Effector memory CD8-positive, alpha-beta T cell (primary cell): ENCODE results near the gene S100A1.

Experiments used
- ATAC-seq: fragments of 150-1000 bp; cut with Tn5 transposase; replicated peaks from 2 replicates; pipeline ENCODE4 v1.10.0; 2021; ENCODE audit warnings: mild to moderate bottlenecking, moderate library complexity
- DNase-seq, 3 experiments: peaks; one replicate each; pipeline ENCODE4 v3.0.0; 2021
- H3K27ac Mint-ChIP-seq, 2 donors: one replicate each; pipeline ENCODE4 v1.8.0; 2022; ENCODE audit warnings: mild to moderate bottlenecking in 2 of 2, mixed read lengths in 2 of 2, moderate library complexity in 2 of 2
- H3K27me3 Mint-ChIP-seq, 2 donors: one replicate each; pipeline ENCODE4 v1.8.0; 2022; ENCODE audit warnings: mixed read lengths in 2 of 2
- H3K36me3 Mint-ChIP-seq: one replicate; pipeline ENCODE4 v1.8.0; 2022; ENCODE audit warnings: mild to moderate bottlenecking, moderate library complexity, mixed read lengths; ENCODE audit not compliant: insufficient read depth
- H3K4me1 Mint-ChIP-seq, 2 donors: one replicate each; pipeline ENCODE4 v1.8.0; 2022; ENCODE audit warnings: low read depth in 2 of 2, mixed read lengths in 2 of 2
- H3K4me3 Mint-ChIP-seq, 2 donors: one replicate each; pipeline ENCODE4 v1.8.0; 2022; ENCODE audit warnings: mild to moderate bottlenecking in 2 of 2, mixed read lengths in 2 of 2, moderate library complexity in 2 of 2
- H3K9me3 Mint-ChIP-seq, 2 donors: one replicate each; pipeline ENCODE4 v1.8.0; 2022; ENCODE audit warnings: mixed read lengths in 2 of 2

S100A1 gene

DNA sequence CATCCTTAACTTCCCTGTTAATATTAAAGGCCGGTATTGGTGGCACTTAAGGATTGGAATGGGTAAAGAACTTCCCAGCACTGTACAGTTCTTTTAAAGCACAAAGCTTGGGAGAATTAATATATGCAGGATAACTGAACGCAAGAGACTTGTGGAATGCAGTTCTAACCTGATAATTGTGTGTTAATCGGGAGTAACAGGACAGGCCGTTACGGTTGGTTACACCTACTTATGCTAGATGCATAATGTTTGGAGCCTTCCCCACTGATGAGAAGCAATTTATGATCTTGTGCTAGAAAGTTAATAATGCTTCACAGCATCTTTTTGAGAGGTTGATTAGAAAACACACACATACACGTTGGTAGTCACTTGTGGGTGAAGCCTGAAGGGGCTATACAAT, 12.6 kb downstream of the S100A1 start:
- H3K4me3 Mint-ChIP-seq = no peak overlapping the region

GRCh38 chr1:153642161-153642560, 13.9 kb downstream of the S100A1 start:
- Mint-ChIP-seq H3K4me1 (peaks cover 35 to 52% of the 10 kb centered on the region in 2 donors), H3K4me3 (no peak overlapping the region), H3K27me3 (no peaks in the 10 kb centered on the region), H3K27ac (peak overlapping the region in 1 of 2 donors; percentile 25), H3K36me3 (peaks cover 97% of the 10 kb centered on the region), H3K9me3 (no peaks in the 10 kb centered on the region)
- no peak for DNase-seq
- no peak for ATAC-seq

More for the DNA sequence above, 12.6 kb downstream of the S100A1 start:
- ATAC-seq (no peak), DNase-seq (no peak)
- Mint-ChIP-seq H3K9me3 (no peaks in the 10 kb centered on the region), H3K27me3 (no peaks in the 10 kb centered on the region), H3K27ac (peak overlapping the region; percentile 25 to 38), H3K4me1 (peaks cover 33 to 52% of the 10 kb centered on the region in 2 donors), H3K36me3 (peaks cover 97% of the 10 kb centered on the region)

GRCh38 chr1:153643100-153643499, 14.9 kb downstream of the S100A1 start:
- no peak for ATAC-seq
- no peaks in the 10 kb centered on the region for H3K27me3 Mint-ChIP-seq
- H3K36me3 Mint-ChIP-seq = peaks cover 94% of the 10 kb centered on the region
- H3K4me1 Mint-ChIP-seq = peaks cover 36 to 50% of the 10 kb centered on the region in 2 donors
- no peak for DNase-seq
- H3K4me3 Mint-ChIP-seq = no peak overlapping the region
- H3K9me3 Mint-ChIP-seq = no peaks in the 10 kb centered on the region
- peak overlapping the region; percentile 62 to 86 for H3K27ac Mint-ChIP-seq

GRCh38 chr1:153643816-153644215, 15.6 kb downstream of the S100A1 start:
- H3K36me3 Mint-ChIP-seq = peaks cover 87% of the 10 kb centered on the region
- H3K9me3 Mint-ChIP-seq = no peaks in the 10 kb centered on the region
- no peak overlapping the region for H3K4me3 Mint-ChIP-seq

DNA sequence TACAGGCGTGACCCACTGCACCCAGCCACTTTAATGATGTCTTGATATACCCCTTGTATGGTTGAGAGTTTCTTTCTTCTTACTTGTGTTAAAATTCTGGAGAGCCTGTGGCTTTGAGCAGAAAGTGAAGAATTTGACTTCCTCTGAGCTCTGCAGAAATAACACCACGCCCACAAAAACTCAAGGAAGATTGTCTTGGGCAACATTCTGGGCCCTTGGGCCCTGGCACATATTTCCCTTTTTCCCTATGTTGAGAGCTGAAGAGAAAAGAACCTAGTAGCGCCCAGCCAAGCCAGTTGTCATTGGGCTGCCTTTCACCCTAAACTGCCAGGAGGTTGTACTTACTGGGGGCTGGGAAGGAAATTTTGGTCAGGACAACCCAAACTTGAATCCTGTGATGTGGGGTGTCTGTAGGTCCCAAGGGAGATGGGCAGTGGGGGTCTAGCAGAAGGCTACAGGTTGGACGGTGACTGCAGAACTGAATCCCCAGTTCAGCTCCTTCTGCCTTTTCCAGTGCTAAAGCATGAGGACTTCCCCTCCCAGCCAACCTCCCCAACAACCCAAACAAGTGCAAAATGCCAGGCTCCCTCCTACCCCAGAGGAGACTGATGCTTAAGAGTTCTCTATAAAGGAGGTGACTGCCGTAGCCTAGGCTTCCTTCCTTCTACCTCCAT, 18.6 kb downstream of the S100A1 start:
- peaks cover 40 to 50% of the 10 kb centered on the region in 2 donors for H3K4me1 Mint-ChIP-seq
- H3K36me3 Mint-ChIP-seq = peaks cover 59% of the 10 kb centered on the region

More at GRCh38 chr1:153643816-153644215, 15.6 kb downstream of the S100A1 start:
- H3K4me1 Mint-ChIP-seq = peaks cover 34 to 50% of the 10 kb centered on the region in 2 donors
- H3K27me3 Mint-ChIP-seq = no peaks in the 10 kb centered on the region
- ATAC-seq (no peak), DNase-seq (no peak)
- peak overlapping the region; percentile 62 to 86 for H3K27ac Mint-ChIP-seq

DNA sequence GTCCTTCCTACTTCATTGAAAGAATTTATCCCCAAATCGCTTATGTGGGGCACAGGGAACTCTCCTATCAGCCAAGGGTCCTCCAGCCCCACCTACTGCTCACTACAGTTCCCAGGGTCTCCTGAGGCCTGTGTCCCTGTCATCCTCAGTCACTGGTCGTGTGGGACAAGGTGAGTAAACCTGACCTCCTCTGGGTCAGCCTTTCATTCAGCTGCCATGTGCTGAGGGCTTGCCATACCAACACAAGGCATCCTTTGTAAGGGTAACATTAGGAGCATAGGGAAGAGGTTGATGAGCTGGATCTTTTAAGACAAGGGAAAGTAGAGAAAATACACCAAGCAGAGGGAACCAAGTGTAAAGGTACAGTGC, 19.1 kb downstream of the S100A1 start:
- no peak for ATAC-seq
- Mint-ChIP-seq H3K9me3 (no peaks in the 10 kb centered on the region), H3K27ac (peak overlapping the region in 1 of 2 donors; percentile 75), H3K36me3 (peaks cover 54% of the 10 kb centered on the region), H3K4me3 (no peak overlapping the region), H3K4me1 (peaks cover 38 to 45% of the 10 kb centered on the region in 2 donors), H3K27me3 (no peaks in the 10 kb centered on the region)
- DNase-seq = no peak

More for the DNA sequence above, 18.6 kb downstream of the S100A1 start:
- no peaks in the 10 kb centered on the region for H3K9me3 Mint-ChIP-seq
- no peaks in the 10 kb centered on the region for H3K27me3 Mint-ChIP-seq
- H3K27ac Mint-ChIP-seq = peak overlapping the region in 1 of 2 donors; percentile 75
- H3K4me3 Mint-ChIP-seq = no peak overlapping the region
- ATAC-seq (no peak), DNase-seq (no peak)

GRCh38 chr1:153648000-153648643, 19.9 kb downstream of the S100A1 start:
- H3K27ac Mint-ChIP-seq = peak overlapping the region; percentile 86 to 87
- peaks cover 35 to 39% of the 10 kb centered on the region in 2 donors for H3K4me1 Mint-ChIP-seq
- H3K36me3 Mint-ChIP-seq = peaks cover 46% of the 10 kb centered on the region
- no peak overlapping the region for H3K4me3 Mint-ChIP-seq
- H3K27me3 Mint-ChIP-seq = no peaks in the 10 kb centered on the region
- H3K9me3 Mint-ChIP-seq = no peaks in the 10 kb centered on the region
- ATAC-seq (no peak), DNase-seq (no peak)

DNA sequence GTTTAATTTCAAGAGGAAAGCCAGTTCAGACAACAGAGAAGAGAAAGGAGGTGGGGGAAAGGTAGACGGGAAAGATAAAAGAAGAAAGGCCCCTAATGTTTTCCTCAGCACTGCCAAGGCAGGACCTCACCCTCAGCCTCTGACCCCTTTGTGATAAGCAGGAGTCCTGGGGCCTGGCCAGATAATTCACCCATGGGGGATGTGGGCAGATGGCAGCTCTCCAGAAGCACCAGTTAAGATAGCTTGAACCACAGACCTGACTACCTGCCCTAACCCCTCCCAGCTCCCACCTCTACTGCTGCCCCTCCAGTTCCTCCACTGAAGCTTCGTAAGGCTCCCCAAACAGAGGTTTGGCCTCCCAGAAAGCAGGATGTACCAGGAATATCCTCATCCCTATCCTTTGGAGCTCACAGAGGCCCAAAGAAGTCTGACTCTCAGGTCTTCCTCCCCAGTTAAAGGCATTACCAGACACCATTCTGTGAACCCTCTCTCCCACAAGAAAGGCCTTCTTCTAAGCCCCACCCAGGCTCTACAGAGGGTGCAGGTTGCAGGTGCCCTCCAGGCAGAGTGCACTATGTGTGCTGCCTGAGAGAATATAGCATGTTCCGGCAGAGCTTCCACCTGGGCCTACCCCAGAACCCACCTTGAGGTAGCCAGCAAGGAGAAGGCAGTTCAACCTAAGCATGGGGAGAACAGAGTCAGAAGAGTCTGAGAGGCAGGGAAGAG, 21.1 kb downstream of the S100A1 start:
- H3K27me3 Mint-ChIP-seq = no peaks in the 10 kb centered on the region
- DNase-seq = no peak
- H3K9me3 Mint-ChIP-seq = no peaks in the 10 kb centered on the region
- no peak for ATAC-seq
- peaks cover 26 to 30% of the 10 kb centered on the region in 2 donors for H3K4me1 Mint-ChIP-seq
- peaks cover 34% of the 10 kb centered on the region for H3K36me3 Mint-ChIP-seq
- peak overlapping the region; percentile 35 to 86 for H3K27ac Mint-ChIP-seq
- no peak overlapping the region for H3K4me3 Mint-ChIP-seq

DNA sequence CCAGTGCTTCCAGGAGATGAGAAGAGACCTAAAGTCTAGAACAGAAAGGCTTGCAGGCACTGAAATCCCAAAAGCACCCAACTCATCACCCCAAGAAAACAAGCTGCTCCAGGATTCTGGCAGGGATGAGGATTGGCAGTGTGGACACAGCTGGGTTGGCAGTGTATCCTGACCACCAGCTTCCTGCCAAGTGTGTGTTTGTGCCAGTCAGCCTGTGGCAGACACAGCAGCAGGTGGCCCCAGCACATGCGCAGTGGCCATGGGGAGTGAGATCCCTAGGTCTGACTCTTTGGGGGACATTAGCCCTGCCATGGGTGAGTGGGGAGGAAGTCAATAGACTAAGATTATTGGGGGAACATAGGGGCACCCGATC, 21.6 kb downstream of the S100A1 start:
- Mint-ChIP-seq H3K4me1 (peaks cover 26 to 30% of the 10 kb centered on the region in 2 donors), H3K9me3 (no peaks in the 10 kb centered on the region), H3K36me3 (peaks cover 29% of the 10 kb centered on the region), H3K4me3 (no peak overlapping the region), H3K27ac (peak overlapping the region; percentile 35 to 86), H3K27me3 (no peaks in the 10 kb centered on the region)
- no peak for ATAC-seq
- no peak for DNase-seq

GRCh38 chr1:153651771-153652170, 23.5 kb downstream of the S100A1 start:
- Mint-ChIP-seq H3K9me3 (no peaks in the 10 kb centered on the region), H3K4me3 (no peak overlapping the region), H3K27ac (no peak overlapping the region), H3K27me3 (no peaks in the 10 kb centered on the region), H3K36me3 (peaks cover 10% of the 10 kb centered on the region), H3K4me1 (peaks cover 16 to 18% of the 10 kb centered on the region in 2 donors)
- DNase-seq (no peak), ATAC-seq (no peak)

- Mint-ChIP-seq H3K4me1 (peaks cover 9% of the 10 kb centered on the region in 2 donors), H3K27ac (no peak overlapping the region), H3K27me3 (no peaks in the 10 kb centered on the region), H3K4me3 (no peak overlapping the region), H3K9me3 (no peaks in the 10 kb centered on the region), H3K36me3 (no peaks in the 10 kb centered on the region)
- DNase-seq = no peak
- ATAC-seq = no peak
These were observed 24.7 kb downstream of the S100A1 start for GRCh38 chr1:153652805-153653500.

GRCh38 chr1:153655333-153655732, 27.1 kb downstream of the S100A1 start:
- peaks cover 10% of the 10 kb centered on the region for H3K36me3 Mint-ChIP-seq
- H3K4me3 Mint-ChIP-seq = no peak overlapping the region
- peaks cover 9 to 12% of the 10 kb centered on the region in 2 donors for H3K4me1 Mint-ChIP-seq
- ATAC-seq (no peak), DNase-seq (no peak)
- H3K27me3 Mint-ChIP-seq = no peaks in the 10 kb centered on the region
- H3K27ac Mint-ChIP-seq = no peak overlapping the region
- H3K9me3 Mint-ChIP-seq = no peaks in the 10 kb centered on the region
